GM12873 (cell line): Measurements from ENCODE around the gene SLIT2.

Experiments used
- CTCF ChIP-seq: IDR thresholded peaks from 2 replicates; pipeline ENCODE4 v1.5.1; 2012; ENCODE audit warnings: low read depth, mild to moderate bottlenecking, moderate library complexity, low read length, control low read depth; ENCODE audit not compliant: insufficient read depth; ENCODE audit errors: missing control alignments

Gene SLIT2

GRCh38 chr4:20301161-20301560, 49.5 kb downstream of the SLIT2 start:
- TF ChIP-seq CTCF, result no peak
